Measurements from ENCODE around the gene GARS1. TPM values are rescaled to one million over a fixed set of nuclear protein-coding genes. Genes with fewer than 3 reads are reported as not detected.

Gene GARS1
- total and polyA plus RNA-seq, 9 of the 15 experiments (the other 6 are each of a cell fraction or from before 2014, with no cell fraction given), result 142 to 769 (median 272) TPM

DNA sequence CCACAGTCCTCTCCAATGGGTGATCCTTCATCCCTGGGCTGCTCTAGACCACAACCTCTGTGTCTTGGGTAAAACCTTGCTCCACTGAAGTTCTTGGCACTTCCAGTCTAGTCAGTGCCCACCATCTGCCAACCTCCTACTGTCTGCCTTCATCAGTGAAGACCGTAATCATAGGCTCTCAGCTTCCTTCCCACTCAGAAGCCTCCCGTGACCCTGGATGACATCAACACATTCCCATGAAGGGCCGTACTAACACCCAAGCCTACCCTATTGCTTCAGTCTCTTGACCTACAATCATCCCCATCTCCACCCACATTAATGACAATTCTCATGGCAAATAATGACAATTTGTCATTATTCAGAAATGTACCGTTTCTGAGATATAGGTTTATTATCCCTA is 27.6 kb upstream of the GARS1 start:
- ATAC-seq, result no peak

More for the DNA sequence above, 27.6 kb upstream of the GARS1 start:
- peaks cover 16% of the 10 kb centered on the region; the same call in 2 of the 3 replicates for H3K36me3 ChIP-seq (ENCODE audit: control insufficient read depth, insufficient read depth, low read length)
- no peak overlapping the region for H3K27ac ChIP-seq (ENCODE audit: extremely low read depth, low read depth, low read length)
- no peaks in the 10 kb centered on the region for H4K20me1 ChIP-seq (replicated peaks; ENCODE audit: control insufficient read depth, insufficient read depth, low read length)
- peaks cover 0 to 4% of the 10 kb centered on the region in 2 experiments; a peak in 1 of 5 replicates for H3K4me1 ChIP-seq (replicated peaks in 1 of 2; ENCODE audit: control insufficient read depth in 2 of 2, insufficient read depth in 2 of 2, low read length in 2 of 2)
- no peak overlapping the region for H3K4me3 ChIP-seq
- no peak overlapping the region for H3K4me2 ChIP-seq (ENCODE audit: insufficient read depth, low read length)
- intact Hi-C loops (cut with micrococcal nuclease), result loop anchor here (10.0 kb wide), 1 partner anchor 492 kb away; no protein-coding TSS in a partner anchor
- ChIA-PET CTCF (ENCODE audit: low intra/inter-chr PET ratio) (no interaction called here), POLR2A (no interaction called here)
- no peaks in the 10 kb centered on the region for H3K79me2 ChIP-seq (ENCODE audit: control insufficient read depth, insufficient read depth, low read length)
- H3K9me3 ChIP-seq (replicated peaks; ENCODE audit: control insufficient read depth, insufficient read depth, low read depth, low read length), result peaks cover 4% of the 10 kb centered on the region; the same call in 1 of the 2 replicates
- H3K9me1 ChIP-seq (ENCODE audit: control insufficient read depth, insufficient read depth, low read length), result no peaks in the 10 kb centered on the region
- in situ Hi-C loops (cut with MboI), result loop anchor here (10.0 kb wide), 1 partner anchor 402 kb away; no protein-coding TSS in a partner anchor
- TF ChIP-seq, protein P1, sequence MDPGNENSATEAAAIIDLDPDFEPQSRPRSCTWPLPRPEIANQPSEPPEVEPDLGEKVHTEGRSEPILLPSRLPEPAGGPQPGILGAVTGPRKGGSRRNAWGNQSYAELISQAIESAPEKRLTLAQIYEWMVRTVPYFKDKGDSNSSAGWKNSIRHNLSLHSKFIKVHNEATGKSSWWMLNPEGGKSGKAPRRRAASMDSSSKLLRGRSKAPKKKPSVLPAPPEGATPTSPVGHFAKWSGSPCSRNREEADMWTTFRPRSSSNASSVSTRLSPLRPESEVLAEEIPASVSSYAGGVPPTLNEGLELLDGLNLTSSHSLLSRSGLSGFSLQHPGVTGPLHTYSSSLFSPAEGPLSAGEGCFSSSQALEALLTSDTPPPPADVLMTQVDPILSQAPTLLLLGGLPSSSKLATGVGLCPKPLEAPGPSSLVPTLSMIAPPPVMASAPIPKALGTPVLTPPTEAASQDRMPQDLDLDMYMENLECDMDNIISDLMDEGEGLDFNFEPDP (CRISPR knock-in tag; IDR thresholded peaks at IDR 0.05), result no peak
- no peak for TF ChIP-seq TCF7L2 (IDR thresholded peaks at IDR 0.05; ENCODE audit: low read depth, low read length)
- no peak for TF ChIP-seq ELF1 (tag; IDR thresholded peaks at IDR 0.05)
- TF ChIP-seq, protein P2, sequence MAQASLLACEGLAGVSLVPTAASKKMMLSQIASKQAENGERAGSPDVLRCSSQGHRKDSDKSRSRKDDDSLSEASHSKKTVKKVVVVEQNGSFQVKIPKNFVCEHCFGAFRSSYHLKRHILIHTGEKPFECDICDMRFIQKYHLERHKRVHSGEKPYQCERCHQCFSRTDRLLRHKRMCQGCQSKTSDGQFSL (CRISPR knock-in tag; IDR thresholded peaks at IDR 0.05), result no peak
- TF ChIP-seq, protein P2 (tag; IDR thresholded peaks at IDR 0.05), result no peak
- TF ChIP-seq, protein P3, sequence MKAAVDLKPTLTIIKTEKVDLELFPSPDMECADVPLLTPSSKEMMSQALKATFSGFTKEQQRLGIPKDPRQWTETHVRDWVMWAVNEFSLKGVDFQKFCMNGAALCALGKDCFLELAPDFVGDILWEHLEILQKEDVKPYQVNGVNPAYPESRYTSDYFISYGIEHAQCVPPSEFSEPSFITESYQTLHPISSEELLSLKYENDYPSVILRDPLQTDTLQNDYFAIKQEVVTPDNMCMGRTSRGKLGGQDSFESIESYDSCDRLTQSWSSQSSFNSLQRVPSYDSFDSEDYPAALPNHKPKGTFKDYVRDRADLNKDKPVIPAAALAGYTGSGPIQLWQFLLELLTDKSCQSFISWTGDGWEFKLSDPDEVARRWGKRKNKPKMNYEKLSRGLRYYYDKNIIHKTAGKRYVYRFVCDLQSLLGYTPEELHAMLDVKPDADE (conservative IDR thresholded peaks at IDR 0.05; ENCODE audit: control insufficient read depth, low read depth, low read length), result no peak
- BruUV-seq (replicated peaks), result no TSS peak
- DNase-seq (ENCODE audit: extremely low read depth in 1 of 4, low spot score in 3 of 4), result no peak
- H3K9ac ChIP-seq (ENCODE audit: insufficient read depth in 1 of 2, low read depth in 2 of 2, low read length in 2 of 2), result no peak overlapping the region
- 70% methylated on average over 4 of the region's 4 CpGs for WGBS (ENCODE audit: insufficient coverage, low coverage, missing lambda C conversion rate)
- no peaks in the 10 kb centered on the region for H3K27me3 ChIP-seq (ENCODE audit: control insufficient read depth in 2 of 2, insufficient read depth in 2 of 2, low read length in 2 of 2)
- FAIRE-seq, result no peak
- H2AFZ ChIP-seq (ENCODE audit: low read depth, low read length), result no peak overlapping the region
